HG03060 (cell line): ENCODE results near the gene GALNT2.

Experiments
- ATAC-seq: cut with Tn5 transposase; IDR thresholded peaks from one replicate; pipeline ENCODE4 v1.9.1; 2021; ENCODE audit warnings: low read depth, moderate number of reproducible peaks; ENCODE audit not compliant: unreplicated experiment

The GALNT2 gene

DNA sequence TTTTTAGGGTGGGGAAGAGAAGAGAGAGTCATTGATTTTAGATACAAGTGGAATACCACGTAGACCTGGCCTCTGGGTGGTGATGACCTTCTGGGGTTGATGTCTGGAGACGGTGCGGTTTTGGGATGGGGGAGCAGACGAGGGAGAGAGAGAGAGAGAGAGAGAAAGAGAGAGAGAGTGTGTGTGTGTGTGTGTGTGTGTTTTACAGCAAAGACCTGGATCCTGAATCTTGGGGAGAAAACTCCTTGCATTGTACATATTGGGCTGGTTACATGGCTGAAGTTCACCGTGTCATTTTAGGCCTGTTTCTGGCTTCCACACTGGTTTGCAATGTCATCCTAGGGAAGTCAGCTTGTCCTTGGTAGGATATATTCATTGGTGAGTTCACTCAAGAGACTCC is 89.0 kb downstream of the GALNT2 start:
- no peak for ATAC-seq

GRCh38 chr1:230156536-230156935 is 89.5 kb downstream of the GALNT2 start:
- no peak for ATAC-seq

GRCh38 chr1:230157420-230158390 is 90.7 kb downstream of the GALNT2 start:
- no peak for ATAC-seq

GRCh38 chr1:230158415-230159291 is 91.6 kb downstream of the GALNT2 start:
- ATAC-seq: no peak

DNA sequence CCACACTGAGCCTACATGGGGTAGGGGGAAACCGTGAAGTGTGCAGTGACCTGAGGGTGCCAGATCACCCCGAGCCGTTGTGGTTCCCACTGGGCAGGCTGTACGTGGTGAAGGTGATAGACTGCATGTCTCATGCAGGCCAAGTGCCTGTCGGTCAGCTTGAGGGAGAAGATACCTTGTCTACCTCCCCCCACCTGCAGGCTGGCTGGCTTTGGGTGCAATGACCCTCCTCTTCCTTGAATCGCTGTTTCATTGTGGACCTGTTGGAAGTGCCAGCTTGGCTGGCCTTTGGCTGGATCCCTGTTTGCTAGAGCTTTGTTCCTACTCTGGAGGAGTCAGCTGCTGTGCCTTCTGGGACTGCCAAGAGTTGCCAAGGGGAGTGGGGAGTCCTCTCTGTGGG is 92.5 kb downstream of the GALNT2 start:
- no peak for ATAC-seq

GRCh38 chr1:230160957-230161771 is 94.1 kb downstream of the GALNT2 start:
- ATAC-seq: no peak

GRCh38 chr1:230163205-230163604 is 96.2 kb downstream of the GALNT2 start:
- ATAC-seq: no peak

DNA sequence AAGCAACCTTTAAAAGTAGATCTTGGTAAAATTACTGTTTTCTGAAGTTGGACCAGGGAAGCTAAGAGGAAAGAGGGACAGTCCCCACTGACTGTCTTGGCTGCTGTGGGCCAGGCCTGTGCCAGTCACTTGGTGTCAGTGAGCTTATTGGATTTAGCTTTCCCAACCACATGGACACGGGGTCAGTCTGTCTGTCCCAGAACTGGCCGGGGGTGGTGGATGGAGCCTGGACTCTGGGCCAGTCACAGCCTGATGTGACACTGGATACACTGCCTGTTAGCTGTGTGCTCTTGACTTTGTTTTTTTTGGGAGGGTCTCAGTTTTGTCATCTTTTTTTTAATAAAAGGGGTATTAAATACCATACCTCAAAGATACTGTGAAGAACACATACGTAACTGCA is 96.7 kb downstream of the GALNT2 start:
- ATAC-seq: no peak

GRCh38 chr1:230165536-230165935 is 98.5 kb downstream of the GALNT2 start:
- ATAC-seq: no peak

DNA sequence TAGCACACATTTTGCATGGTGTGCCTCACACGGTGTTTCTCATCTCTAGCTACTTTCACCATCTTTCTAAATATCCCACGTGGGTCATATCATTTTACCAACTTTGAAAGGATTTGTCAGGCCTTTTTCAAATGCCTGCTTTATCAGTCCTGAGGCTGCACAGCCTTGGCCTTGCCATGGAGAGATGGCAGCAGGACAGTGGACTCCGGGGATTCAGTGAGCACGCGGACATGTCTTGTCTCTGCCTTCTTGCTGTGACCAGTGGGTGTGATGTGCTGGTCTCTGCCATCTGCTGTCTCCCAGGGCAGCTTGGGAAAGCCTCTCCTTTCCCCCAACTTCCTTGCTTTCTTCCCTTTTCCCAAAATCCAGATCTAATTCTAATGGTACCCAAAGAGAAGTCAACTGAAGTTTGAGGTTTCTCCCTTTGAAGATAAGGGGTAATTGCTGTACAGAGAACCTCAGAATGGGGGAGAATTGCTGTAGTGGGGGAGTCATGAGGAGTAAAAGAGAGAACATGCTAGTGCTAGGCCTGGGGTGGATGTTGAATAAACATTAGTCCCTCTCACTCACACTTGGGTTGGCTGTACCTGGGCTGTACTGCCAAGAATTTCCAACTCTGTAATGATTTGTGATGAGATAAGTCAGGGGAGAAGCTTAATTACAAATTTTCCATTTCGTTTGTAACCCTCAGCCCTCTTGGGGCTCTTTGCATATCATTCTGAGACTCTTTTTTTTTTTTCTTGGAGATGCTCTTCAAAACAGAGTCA is 99.5 kb downstream of the GALNT2 start:
- ATAC-seq: no peak

DNA sequence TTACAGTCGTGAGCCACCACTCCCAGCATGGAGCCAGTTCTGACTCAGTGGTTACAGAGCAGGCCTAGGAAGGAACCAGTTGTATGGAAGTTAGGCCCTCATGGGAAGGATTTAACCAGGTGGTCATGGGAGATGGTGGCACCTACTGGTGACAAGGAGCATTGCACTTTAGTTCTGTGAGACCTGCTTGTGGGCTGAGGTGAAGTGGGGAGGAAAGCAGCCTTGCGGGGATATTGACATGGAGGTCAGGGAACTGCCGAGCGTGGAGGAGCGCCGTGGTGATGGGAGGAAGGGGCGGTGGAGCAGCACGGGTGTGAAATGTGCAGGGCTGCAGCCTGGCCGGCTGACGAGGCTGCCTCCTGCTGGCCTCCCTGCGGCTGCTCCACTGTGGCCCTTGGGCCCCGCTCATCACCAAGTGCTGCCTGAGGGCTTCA is 100.4 kb downstream of the GALNT2 start:
- ATAC-seq: no peak

- ATAC-seq: peak; percentile 29
These were observed 102.6 kb downstream of the GALNT2 start for GRCh38 chr1:230169454-230170152.

DNA sequence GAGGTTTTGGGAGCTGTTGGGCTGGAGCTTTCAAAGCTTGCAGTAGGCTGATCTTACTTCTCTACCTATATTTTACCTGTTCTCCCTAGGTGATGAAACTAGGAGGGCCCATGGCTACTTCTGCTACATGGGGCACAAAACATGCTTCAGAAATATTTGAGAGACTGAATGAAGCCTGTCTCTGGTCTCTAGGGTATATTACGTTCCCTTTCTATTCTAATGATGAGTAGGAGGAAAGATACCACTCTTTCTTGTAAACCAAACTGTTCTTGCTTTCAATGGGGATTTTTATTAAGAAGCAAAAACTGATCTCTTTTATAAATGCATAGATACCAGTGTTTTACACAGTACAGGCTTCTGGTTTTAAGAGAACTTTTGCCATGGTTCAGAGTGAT is 103.1 kb downstream of the GALNT2 start:
- ATAC-seq: peak; percentile 32

GRCh38 chr1:230170622-230171021 is 103.6 kb downstream of the GALNT2 start:
- peak; percentile 12 for ATAC-seq

DNA sequence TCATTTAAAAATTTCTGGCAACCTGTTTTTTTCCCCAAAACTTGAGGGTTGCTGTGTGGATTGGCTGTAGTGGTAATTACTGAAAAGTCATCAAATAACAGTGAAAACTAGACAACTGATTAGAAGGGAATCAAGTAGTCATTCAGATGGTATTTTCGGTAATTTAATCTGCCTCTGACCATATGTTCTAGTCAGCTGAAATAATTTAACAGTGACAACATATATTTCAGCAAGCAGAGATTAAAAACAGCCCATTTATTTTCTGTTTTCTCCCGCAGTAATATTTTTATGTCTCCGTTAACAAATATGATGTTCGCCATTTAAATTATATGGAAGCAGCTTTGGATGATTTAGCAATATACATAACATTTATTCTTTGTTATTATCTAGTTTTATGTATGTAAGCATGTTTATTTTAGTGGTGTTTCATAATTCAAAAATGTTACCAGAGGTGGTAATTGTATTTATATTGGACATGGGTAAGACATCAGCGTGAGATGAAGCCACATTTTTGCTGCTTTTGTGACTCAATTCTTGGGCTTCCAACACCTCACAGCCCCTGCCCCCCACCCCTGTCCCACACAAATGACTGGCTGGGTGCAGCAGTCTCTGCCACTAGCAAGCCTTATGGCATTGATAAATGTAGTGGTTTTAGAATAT is 104.4 kb downstream of the GALNT2 start:
- no peak for ATAC-seq

DNA sequence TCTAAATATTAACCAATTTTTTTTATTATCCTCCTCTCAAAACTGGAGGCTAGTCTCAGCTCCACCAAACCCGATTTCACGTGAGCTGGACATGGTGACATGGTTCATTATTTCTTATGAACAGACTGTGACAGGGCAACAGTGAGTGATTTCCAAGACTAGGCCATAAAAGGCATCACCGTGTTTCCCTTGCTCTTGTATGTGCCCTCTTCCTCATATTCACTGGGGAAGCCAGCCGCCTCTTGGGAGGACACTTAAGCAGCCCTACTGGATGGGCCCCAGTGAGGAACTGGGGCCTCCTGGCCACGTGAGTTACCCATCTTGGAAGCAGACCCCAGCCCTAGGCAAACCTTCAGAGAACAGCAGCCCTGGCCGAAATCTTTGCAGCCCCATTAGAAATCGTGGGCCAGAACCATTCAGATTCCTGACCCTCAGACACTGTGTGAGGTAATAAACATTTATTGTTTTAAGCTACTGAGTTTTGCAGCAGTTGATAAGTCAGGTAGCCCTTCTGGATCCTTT is 105.0 kb downstream of the GALNT2 start:
- ATAC-seq: no peak

- no peak for ATAC-seq
These were observed 106.3 kb downstream of the GALNT2 start for GRCh38 chr1:230173187-230173975.

DNA sequence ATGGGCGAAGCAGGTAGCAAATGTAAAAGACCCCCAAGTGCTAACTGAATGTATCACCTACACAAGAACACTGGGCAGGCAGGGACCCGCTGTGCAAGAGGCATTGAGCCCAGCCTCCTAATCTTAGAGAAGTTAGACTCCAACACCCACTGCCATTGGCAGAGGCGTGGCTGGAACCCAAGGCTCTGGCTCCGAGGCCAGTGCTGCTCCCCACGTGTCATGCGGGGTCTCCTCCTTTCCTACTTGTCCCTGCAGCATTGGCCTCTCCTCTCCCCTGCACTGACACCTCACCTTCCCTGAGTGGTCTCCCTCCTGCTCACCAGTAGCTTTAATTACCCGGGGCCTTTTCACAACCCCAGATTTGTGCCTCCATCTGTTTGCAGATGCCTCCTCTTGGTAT is 107.0 kb downstream of the GALNT2 start:
- ATAC-seq: no peak
